Naive thymus-derived CD4-positive, alpha-beta T cell (primary cell): Measurements from ENCODE around the gene EZH2. TPM values are rescaled to one million over a fixed set of nuclear protein-coding genes. Genes with fewer than 3 reads are reported as not detected.
A peak's percentile ranks its signal among the peaks of the same experiment; 100 is the strongest.

Experiments
- ATAC-seq: fragments of 150-1000 bp; cut with Tn5 transposase; 2 replicates; pipeline ENCODE4 v1.10.0; 2021; ENCODE audit warnings: mild to moderate bottlenecking, moderate library complexity
- CTCF ChIA-PET: fragments of 350-600 bp; sonication (Branson Sonifier 250); formaldehyde crosslinking; loops from one replicate; lab custom pipeline; 2021; ENCODE audit warnings: antibody characterized with exemption; lab: Charles Lee
- POLR2A ChIA-PET: fragments of 350-600 bp; sonication (Branson Sonifier 250); formaldehyde crosslinking; loops from one replicate; lab custom pipeline; 2021; ENCODE audit warnings: antibody characterized with exemption, inconsistent platforms; lab: Charles Lee
- DNase-seq, 9 donors: peaks; one replicate each; pipeline versions ENCODE4 v3.0.0 to v3.0.0-alpha.2; 2020 to 2022; ENCODE audit warnings: mixed read lengths in 1 of 9
- H3K27ac ChIP-seq: one replicate; pipeline ENCODE4 v1.7.0; 2013; ENCODE audit warnings: mild to moderate bottlenecking, low read depth, low read length, moderate library complexity
- H3K27me3 ChIP-seq, 2 donors: one replicate each; pipeline ENCODE4 v1.7.0; 2013; ENCODE audit warnings: low read length in 2 of 2, mild to moderate bottlenecking in 2 of 2, moderate library complexity in 2 of 2; ENCODE audit not compliant: control insufficient read depth in 2 of 2, insufficient read depth in 2 of 2
- H3K36me3 ChIP-seq, 3 experiments: 1 replicate in 2 of 3; 2 replicates in 1 of 3; pipeline ENCODE4 v1.7.0; 2013; ENCODE audit warnings: low read length in 3 of 3, mild to moderate bottlenecking in 3 of 3, moderate library complexity in 1 of 3; ENCODE audit not compliant: insufficient read depth in 3 of 3, control insufficient read depth in 2 of 3
- H3K4me1 ChIP-seq, 2 donors: one replicate each; pipeline ENCODE4 v1.7.0; 2013; ENCODE audit warnings: low read length in 2 of 2, mild to moderate bottlenecking in 2 of 2, moderate library complexity in 1 of 2; ENCODE audit not compliant: control insufficient read depth in 2 of 2, insufficient read depth in 2 of 2
- H3K4me3 ChIP-seq: 2 replicates; pipeline ENCODE4 v1.7.0; 2013; ENCODE audit warnings: mild to moderate bottlenecking, low read length
- H3K9me3 ChIP-seq, 3 experiments: 1 replicate in 2 of 3; 2 replicates in 1 of 3; pipeline ENCODE4 v1.7.0; 2013; ENCODE audit warnings: low read length in 3 of 3; ENCODE audit not compliant: control insufficient read depth in 2 of 3
- H3K27ac Mint-ChIP-seq, 9 donors: one replicate each; pipeline ENCODE4 v1.8.0; 2020 to 2022; ENCODE audit warnings: mixed read lengths in 9 of 9, mild to moderate bottlenecking in 8 of 9, moderate library complexity in 5 of 9, inconsistent platforms in 2 of 9
- H3K27me3 Mint-ChIP-seq, 5 donors: one replicate each; pipeline ENCODE4 v1.8.0; 2021 to 2022; ENCODE audit warnings: mixed read lengths in 5 of 5, mild to moderate bottlenecking in 1 of 5
- H3K36me3 Mint-ChIP-seq, 5 donors: one replicate each; pipeline ENCODE4 v1.8.0; 2020 to 2022; ENCODE audit warnings: mixed read lengths in 5 of 5, mild to moderate bottlenecking in 3 of 5, inconsistent platforms in 1 of 5
- H3K4me1 Mint-ChIP-seq, 7 donors: one replicate each; pipeline ENCODE4 v1.8.0; 2020 to 2022; ENCODE audit warnings: mixed read lengths in 7 of 7, mild to moderate bottlenecking in 3 of 7, inconsistent platforms in 1 of 7
- H3K4me3 Mint-ChIP-seq, 10 donors: one replicate each; pipeline ENCODE4 v1.8.0; 2020 to 2022; ENCODE audit warnings: mild to moderate bottlenecking in 10 of 10, mixed read lengths in 10 of 10, moderate library complexity in 6 of 10, inconsistent platforms in 2 of 10
- H3K9me3 Mint-ChIP-seq, 11 donors: one replicate each; pipeline ENCODE4 v1.8.0; 2020 to 2022; ENCODE audit warnings: mixed read lengths in 11 of 11, mild to moderate bottlenecking in 4 of 11, inconsistent platforms in 1 of 11, moderate library complexity in 1 of 11
- intact Hi-C, 2 donors: fragments of 100-400 bp; cut with micrococcal nuclease; formaldehyde crosslinking; loops; one replicate each; pipeline ENCODE4 v1.15.1; 2023
- polyA plus RNA-seq, 2 donors: library from polyadenylated mRNA; unstranded; fragments of 300-500 nt; fragmentation: Illumina TruSeq; gene quantifications; one replicate each; pipeline ENCODE4 v1.2.3, GENCODE V29; 2021
- total RNA-seq, 6 experiments: library from RNA in 5 of 6; stranded (reverse) in 5 of 6; gene quantifications; 1 replicate in 5 of 6; 2 replicates in 1 of 6; pipeline ENCODE4 v1.2.3 and lab custom pipeline; 2021 to 2026

EZH2 gene
- total and polyA plus RNA-seq, 7 experiments from 2014 or later, result 2.2 to 73.3 (median 8.9) TPM

DNA sequence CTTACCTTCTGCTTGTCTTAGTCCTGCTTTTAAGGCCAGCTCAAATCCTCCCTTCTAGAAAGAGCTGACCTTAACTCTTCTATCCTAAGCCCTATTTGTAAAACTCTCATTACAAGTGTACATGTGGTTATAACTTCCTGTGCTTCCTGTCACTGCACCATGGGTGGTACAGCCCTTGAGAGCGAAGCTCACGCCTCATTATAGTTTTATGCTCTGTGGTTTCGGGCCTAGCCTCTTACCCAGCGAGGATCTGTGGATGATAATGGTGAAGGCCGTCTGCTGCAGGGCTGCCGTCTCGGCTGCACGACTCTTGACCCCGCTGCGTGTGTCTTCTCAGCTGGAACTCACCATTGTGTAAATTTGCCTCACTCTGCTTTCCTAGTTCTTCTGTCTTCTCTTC is 110.8 kb downstream of the EZH2 start:
- H3K27ac ChIP-seq, result peak overlapping the region; percentile 46
- CTCF ChIA-PET, result interaction anchor here (0.6 to 1.5 kb wide), 2 partner anchors 73 to 193 kb away, joined by 3 to 5 read pairs; no protein-coding TSS in a partner anchor

GRCh38 chr7:148772297-148773089 is 111.6 kb downstream of the EZH2 start:
- Mint-ChIP-seq H3K4me1 (peaks cover 26 to 48% (median 36%) of the 10 kb centered on the region in 7 donors), H3K36me3 (peaks cover 9 to 28% (median 21%) of the 10 kb centered on the region in 5 donors)

More for the DNA sequence above, 110.8 kb downstream of the EZH2 start:
- intact Hi-C loops, result loop anchor here (5.0 to 10.0 kb wide), 4 partner anchors 71 to 199 kb away; no protein-coding TSS in a partner anchor
- Mint-ChIP-seq H3K4me3 (peak overlapping the region; percentile 34 to 82 (median 67)), H3K27ac (peak overlapping the region; percentile 53 to 93 (median 86)), H3K27me3 (no peaks in the 10 kb centered on the region), H3K36me3 (peaks cover 9 to 24% (median 20%) of the 10 kb centered on the region in 5 donors), H3K4me1 (peaks cover 27 to 48% (median 36%) of the 10 kb centered on the region in 7 donors), H3K9me3 (no peaks in the 10 kb centered on the region)
- Histone ChIP-seq H3K27me3 (no peaks in the 10 kb centered on the region), H3K4me3 (no peak overlapping the region), H3K36me3 (peaks cover 0 to 39% (median 0%) of the 10 kb centered on the region in 3 experiments), H3K4me1 (peaks cover 18 to 19% of the 10 kb centered on the region in 2 donors), H3K9me3 (no peaks in the 10 kb centered on the region)
- peak in 8 of 9 donors; percentile 12 to 51 (median 38) for DNase-seq
- POLR2A ChIA-PET, result interaction anchor here (0.6 to 1.2 kb wide), 4 partner anchors 10 to 75 kb away, joined by 3 to 6 read pairs (median 4); partner anchors contain the start of gene CUL1
- peak; percentile 95 for ATAC-seq

DNA sequence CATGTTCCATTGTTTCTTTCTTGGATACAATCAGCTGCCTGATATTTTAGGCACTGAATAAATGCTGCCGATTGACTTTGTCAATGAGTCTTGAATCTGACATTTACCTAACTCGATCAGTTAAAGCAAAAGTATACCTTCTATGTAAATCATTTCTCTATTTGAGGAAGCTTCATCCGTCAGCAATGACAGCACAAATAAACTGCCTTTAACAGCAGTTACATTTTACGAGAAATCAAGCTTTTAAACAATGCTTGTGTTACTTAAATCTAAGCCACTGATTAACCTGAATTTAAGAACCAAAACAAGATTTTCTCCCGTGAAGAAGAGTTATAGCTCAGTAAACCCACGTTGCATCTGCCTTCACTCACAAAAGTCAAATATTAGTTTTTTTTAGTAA is 114.1 kb downstream of the EZH2 start:
- no peak overlapping the region for H3K4me3 ChIP-seq
- Mint-ChIP-seq H3K27ac (peak overlapping the region in 1 of 9 donors; percentile 17), H3K9me3 (no peaks in the 10 kb centered on the region), H3K27me3 (no peaks in the 10 kb centered on the region), H3K36me3 (peaks cover 0 to 26% (median 10%) of the 10 kb centered on the region in 5 donors), H3K4me1 (peaks cover 20 to 33% (median 27%) of the 10 kb centered on the region in 7 donors), H3K4me3 (no peak overlapping the region)
- ATAC-seq (no peak), DNase-seq (no peak)
- peaks cover 18 to 19% of the 10 kb centered on the region in 2 donors for H3K4me1 ChIP-seq
- no peaks in the 10 kb centered on the region for H3K9me3 ChIP-seq
- H3K27me3 ChIP-seq, result no peaks in the 10 kb centered on the region
- intact Hi-C loops, result loop anchor here (5.0 to 10.0 kb wide), 4 partner anchors 68 to 195 kb away; no protein-coding TSS in a partner anchor
- H3K36me3 ChIP-seq, result peaks cover 0 to 38% (median 0%) of the 10 kb centered on the region in 3 experiments
- ChIA-PET CTCF (interaction anchor here (0.6 to 1.1 kb wide), 2 partner anchors 86 to 244 kb away, joined by 3 to 4 read pairs; no protein-coding TSS in a partner anchor), POLR2A (no interaction called here)
- no peak overlapping the region for H3K27ac ChIP-seq

More at GRCh38 chr7:148772297-148773089, 111.6 kb downstream of the EZH2 start:
- Mint-ChIP-seq H3K27me3 (no peaks in the 10 kb centered on the region), H3K9me3 (no peaks in the 10 kb centered on the region), H3K27ac (peak overlapping the region; percentile 8 to 93 (median 80)), H3K4me3 (peak overlapping the region in 6 of 10 donors; percentile 34 to 82 (median 71))
- H3K4me3 ChIP-seq, result no peak overlapping the region
- ATAC-seq, result no peak
- peak overlapping the region; percentile 46 for H3K27ac ChIP-seq
- no peak for DNase-seq
- peaks cover 18 to 19% of the 10 kb centered on the region in 2 donors for H3K4me1 ChIP-seq
- intact Hi-C loops, result loop anchor here (5.0 to 10.0 kb wide), 4 partner anchors 70 to 198 kb away; no protein-coding TSS in a partner anchor
- H3K27me3 ChIP-seq, result no peaks in the 10 kb centered on the region
- POLR2A ChIA-PET, result interaction anchor here (0.9 to 1.2 kb wide), 2 partner anchors 9 to 72 kb away, joined by 3 to 5 read pairs; no protein-coding TSS in a partner anchor
- no peaks in the 10 kb centered on the region for H3K9me3 ChIP-seq
- CTCF ChIA-PET, result interaction anchor here (0.6 to 0.7 kb wide), 2 partner anchors 72 to 233 kb away, joined by 3 read pairs; no protein-coding TSS in a partner anchor
- H3K36me3 ChIP-seq, result peaks cover 0 to 43% (median 0%) of the 10 kb centered on the region in 3 experiments

DNA sequence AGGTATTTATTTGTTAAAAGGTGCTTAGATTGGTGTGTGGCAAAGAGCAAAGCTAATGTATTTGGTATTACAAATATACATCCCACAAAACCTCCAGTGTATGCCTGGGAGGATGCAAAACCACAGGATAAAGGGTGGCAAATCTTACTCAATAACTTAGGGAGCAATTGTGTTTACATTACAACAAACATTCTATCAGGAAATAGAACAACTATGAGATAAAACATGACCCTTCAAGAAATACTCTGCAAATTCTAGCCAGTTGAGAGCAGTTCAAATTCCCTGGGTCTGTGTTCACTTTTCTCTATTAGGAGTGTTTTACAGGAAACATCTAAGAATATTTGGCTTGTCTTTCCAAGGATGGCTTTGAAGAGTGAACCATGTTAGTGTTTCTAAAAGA is 120.5 kb downstream of the EZH2 start:
- Histone ChIP-seq H3K9me3 (no peaks in the 10 kb centered on the region), H3K36me3 (peaks cover 0 to 41% (median 5%) of the 10 kb centered on the region in 3 experiments), H3K4me1 (no peaks in the 10 kb centered on the region), H3K4me3 (no peak overlapping the region), H3K27ac (no peak overlapping the region), H3K27me3 (no peaks in the 10 kb centered on the region)
- peak overlapping the region in 3 of 9 donors; percentile 12 to 43 (median 39) for H3K27ac Mint-ChIP-seq
- intact Hi-C loops, result no loop called here
- H3K27me3 Mint-ChIP-seq, result no peaks in the 10 kb centered on the region
- H3K4me3 Mint-ChIP-seq, result no peak overlapping the region
- H3K4me1 Mint-ChIP-seq, result peaks cover 0 to 1% (median 0%) of the 10 kb centered on the region in 7 donors
- no peak for DNase-seq
- peaks cover 0 to 31% (median 9%) of the 10 kb centered on the region in 5 donors for H3K36me3 Mint-ChIP-seq
- CTCF ChIA-PET, result no interaction called here
- POLR2A ChIA-PET, result interaction anchor here (1.1 kb wide), 1 partner anchor 10 kb away, joined by 3 read pairs; no protein-coding TSS in a partner anchor
- no peaks in the 10 kb centered on the region for H3K9me3 Mint-ChIP-seq
- no peak for ATAC-seq

GRCh38 chr7:148761499-148762278 is 122.4 kb downstream of the EZH2 start:
- H3K27ac ChIP-seq, result no peak overlapping the region
- peak overlapping the region in 6 of 9 donors; percentile 5 to 58 (median 42) for H3K27ac Mint-ChIP-seq
- no peak for DNase-seq
- CTCF ChIA-PET, result interaction anchor here (0.6 kb wide), 1 partner anchor 267 kb away, joined by 6 read pairs; no protein-coding TSS in a partner anchor
- no peaks in the 10 kb centered on the region for H3K27me3 Mint-ChIP-seq
- POLR2A ChIA-PET, result no interaction called here
- no peaks in the 10 kb centered on the region for H3K27me3 ChIP-seq
- H3K4me1 Mint-ChIP-seq, result peaks cover 0 to 1% (median 0%) of the 10 kb centered on the region in 7 donors
- no peak overlapping the region for H3K4me3 ChIP-seq
- no peaks in the 10 kb centered on the region for H3K9me3 Mint-ChIP-seq
- peaks cover 0 to 38% (median 17%) of the 10 kb centered on the region in 3 experiments for H3K36me3 ChIP-seq
- no peak overlapping the region for H3K4me3 Mint-ChIP-seq
- no peaks in the 10 kb centered on the region for H3K9me3 ChIP-seq
- ATAC-seq, result no peak
- H3K36me3 Mint-ChIP-seq, result peaks cover 0 to 35% (median 9%) of the 10 kb centered on the region in 5 donors
- H3K4me1 ChIP-seq, result no peaks in the 10 kb centered on the region
- intact Hi-C loops, result no loop called here
